Chondrocyte (in vitro differentiated cells): ENCODE data around the gene KRTAP3-1. TPM values are rescaled to one million over a fixed set of nuclear protein-coding genes. Genes with fewer than 3 reads are reported as not detected.

Source experiments
- DNase-seq: peaks from one replicate; pipeline ENCODE4 v3.0.0; 2021; ENCODE audit warnings: mixed read lengths, low spot score
- H3K27ac Mint-ChIP-seq: one replicate; pipeline ENCODE4 v1.8.0; 2021; ENCODE audit warnings: mild to moderate bottlenecking, moderate library complexity, mixed read lengths; ENCODE audit not compliant: unreplicated experiment
- H3K27me3 Mint-ChIP-seq: 2 replicates; pipeline ENCODE4 v1.8.0; 2021; ENCODE audit warnings: low read depth, mixed read lengths
- H3K36me3 Mint-ChIP-seq: 2 replicates; pipeline ENCODE4 v1.8.0; 2021; ENCODE audit warnings: low read depth, mixed read lengths
- H3K4me1 Mint-ChIP-seq: 2 replicates; pipeline ENCODE4 v1.8.0; 2021; ENCODE audit warnings: low read depth, mild to moderate bottlenecking, mixed read lengths
- H3K4me3 Mint-ChIP-seq: one replicate; pipeline ENCODE4 v1.8.0; 2021; ENCODE audit warnings: mild to moderate bottlenecking, moderate library complexity, mixed read lengths; ENCODE audit not compliant: unreplicated experiment
- H3K9me3 Mint-ChIP-seq: 2 replicates; pipeline ENCODE4 v1.8.0; 2021; ENCODE audit warnings: low read depth, mixed read lengths
- total RNA-seq: library from RNA; stranded (reverse); gene quantifications from 3 replicates; pipeline ENCODE4 v1.2.1, GENCODE V29; 2021
- TF ChIP-seq, protein P1 (sequence below): fragments of 200-600 bp; sonication (generic); IDR thresholded peaks from 2 replicates; pipeline ENCODE4 v1.5.0; 2021; ENCODE audit warnings: antibody characterized with exemption, mild to moderate bottlenecking, moderate library complexity

Gene KRTAP3-1
- total RNA-seq, 1 donor from 2014 or later, result not detected

DNA sequence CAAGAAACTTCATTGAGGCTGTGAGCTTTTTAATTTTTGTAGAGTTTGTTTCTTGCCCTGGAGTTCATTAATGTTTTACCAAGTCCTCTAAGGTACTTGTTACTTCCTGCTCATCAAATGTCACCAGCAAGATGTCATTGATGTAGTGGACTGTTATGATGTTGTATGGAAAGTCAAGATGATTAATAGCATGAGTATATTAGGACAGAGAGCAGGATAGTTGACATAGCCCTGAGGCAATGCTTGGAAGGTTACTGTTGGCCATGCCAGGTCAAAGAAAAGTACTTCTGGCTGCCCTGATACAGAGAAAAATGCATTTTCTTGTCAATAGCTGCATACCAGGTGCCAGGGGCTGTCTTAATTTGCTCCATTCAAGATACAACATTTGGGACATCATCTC is 11.4 kb upstream of the KRTAP3-1 start:
- no peak for DNase-seq
- peaks cover 5% of the 10 kb centered on the region for H3K9me3 Mint-ChIP-seq
- H3K27me3 Mint-ChIP-seq, result no peaks in the 10 kb centered on the region
- TF ChIP-seq, protein P1, sequence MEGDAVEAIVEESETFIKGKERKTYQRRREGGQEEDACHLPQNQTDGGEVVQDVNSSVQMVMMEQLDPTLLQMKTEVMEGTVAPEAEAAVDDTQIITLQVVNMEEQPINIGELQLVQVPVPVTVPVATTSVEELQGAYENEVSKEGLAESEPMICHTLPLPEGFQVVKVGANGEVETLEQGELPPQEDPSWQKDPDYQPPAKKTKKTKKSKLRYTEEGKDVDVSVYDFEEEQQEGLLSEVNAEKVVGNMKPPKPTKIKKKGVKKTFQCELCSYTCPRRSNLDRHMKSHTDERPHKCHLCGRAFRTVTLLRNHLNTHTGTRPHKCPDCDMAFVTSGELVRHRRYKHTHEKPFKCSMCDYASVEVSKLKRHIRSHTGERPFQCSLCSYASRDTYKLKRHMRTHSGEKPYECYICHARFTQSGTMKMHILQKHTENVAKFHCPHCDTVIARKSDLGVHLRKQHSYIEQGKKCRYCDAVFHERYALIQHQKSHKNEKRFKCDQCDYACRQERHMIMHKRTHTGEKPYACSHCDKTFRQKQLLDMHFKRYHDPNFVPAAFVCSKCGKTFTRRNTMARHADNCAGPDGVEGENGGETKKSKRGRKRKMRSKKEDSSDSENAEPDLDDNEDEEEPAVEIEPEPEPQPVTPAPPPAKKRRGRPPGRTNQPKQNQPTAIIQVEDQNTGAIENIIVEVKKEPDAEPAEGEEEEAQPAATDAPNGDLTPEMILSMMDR, result no peak
- peaks cover 3% of the 10 kb centered on the region for H3K4me1 Mint-ChIP-seq
- no peak overlapping the region for H3K27ac Mint-ChIP-seq
- H3K4me3 Mint-ChIP-seq, result no peak overlapping the region
- no peaks in the 10 kb centered on the region for H3K36me3 Mint-ChIP-seq

DNA sequence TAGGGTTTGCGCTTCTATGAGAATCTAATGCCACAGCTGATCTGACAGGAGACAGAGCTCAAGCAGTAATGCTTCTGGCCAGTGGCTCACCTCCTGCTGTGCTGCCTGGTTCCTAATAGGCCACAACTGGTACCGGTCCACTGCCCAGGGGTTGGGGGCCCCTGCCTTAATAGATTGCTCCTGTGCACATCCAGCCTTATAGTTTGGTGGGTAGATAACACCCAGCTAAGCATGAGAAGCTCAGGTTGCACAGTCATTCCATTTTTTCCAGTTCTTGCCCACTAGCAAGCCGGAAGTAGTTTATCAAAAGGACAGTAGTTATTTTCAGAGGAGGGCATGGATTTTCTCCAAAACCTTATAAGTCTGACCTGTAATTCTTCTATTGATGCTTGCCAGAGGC is 10.5 kb upstream of the KRTAP3-1 start:
- Mint-ChIP-seq H3K9me3 (peaks cover 5% of the 10 kb centered on the region), H3K27ac (no peak overlapping the region), H3K36me3 (no peaks in the 10 kb centered on the region), H3K4me3 (no peak overlapping the region), H3K27me3 (no peaks in the 10 kb centered on the region), H3K4me1 (no peaks in the 10 kb centered on the region)
- no peak for DNase-seq
- TF ChIP-seq, protein P1, result no peak

DNA sequence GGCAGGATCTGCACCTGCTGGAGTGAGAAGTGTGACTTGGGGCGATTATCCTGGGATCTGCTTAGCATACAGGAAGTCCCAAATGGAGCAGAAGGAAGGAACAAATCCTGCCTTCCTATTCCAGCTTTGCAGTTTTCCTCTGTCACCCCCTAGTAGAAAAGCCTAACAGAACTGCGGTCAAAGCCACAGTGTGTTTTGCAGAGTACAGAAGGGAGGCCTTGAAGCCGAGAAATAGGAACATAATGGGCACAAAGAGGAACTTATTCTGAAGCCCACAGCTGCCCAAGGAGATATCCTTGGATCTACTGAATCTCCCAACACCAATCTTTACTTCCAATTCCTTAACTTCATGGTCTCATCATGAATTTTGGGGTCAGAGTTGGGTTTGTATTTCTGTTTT is 9.6 kb upstream of the KRTAP3-1 start:
- no peaks in the 10 kb centered on the region for H3K36me3 Mint-ChIP-seq
- H3K9me3 Mint-ChIP-seq, result peaks cover 5% of the 10 kb centered on the region
- H3K27me3 Mint-ChIP-seq, result no peaks in the 10 kb centered on the region
- peaks cover 2% of the 10 kb centered on the region for H3K4me1 Mint-ChIP-seq
- no peak for DNase-seq
- H3K4me3 Mint-ChIP-seq, result no peak overlapping the region
- H3K27ac Mint-ChIP-seq, result no peak overlapping the region
- TF ChIP-seq, protein P1, result no peak

DNA sequence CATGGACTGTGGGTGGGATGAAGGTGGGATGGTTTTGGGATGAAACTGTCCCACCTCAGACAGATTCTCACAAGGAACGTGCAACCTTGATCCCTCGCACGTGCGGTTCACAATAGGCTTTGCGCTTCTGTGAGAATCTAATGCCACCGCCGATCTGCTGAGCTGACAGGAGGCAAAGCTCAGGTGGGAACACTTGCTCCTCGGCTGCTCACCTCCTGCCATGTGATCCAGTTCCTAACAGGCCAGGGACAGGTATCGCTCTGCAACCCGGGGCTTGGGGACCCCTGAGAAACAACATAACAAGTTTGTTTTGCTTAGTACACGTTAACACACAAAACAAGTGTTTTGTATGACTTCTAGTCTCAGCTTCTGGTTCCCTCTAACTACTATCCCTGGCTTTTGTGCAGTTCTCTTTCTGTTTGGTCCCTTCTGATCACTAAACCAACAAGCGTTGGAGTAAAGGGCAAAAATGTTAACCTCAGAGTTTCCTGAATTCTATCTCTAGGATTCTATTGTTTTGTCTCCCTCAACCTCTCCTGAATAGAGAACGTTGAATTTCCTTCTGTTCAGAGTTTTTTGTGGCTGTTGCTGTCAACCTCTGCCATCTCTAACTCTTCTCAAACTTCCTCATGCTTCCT is 7.8 kb upstream of the KRTAP3-1 start:
- Mint-ChIP-seq H3K4me1 (peaks cover 4% of the 10 kb centered on the region), H3K27ac (no peak overlapping the region), H3K9me3 (peaks cover 5% of the 10 kb centered on the region), H3K36me3 (no peaks in the 10 kb centered on the region), H3K4me3 (no peak overlapping the region), H3K27me3 (no peaks in the 10 kb centered on the region)
- TF ChIP-seq, protein P1, result no peak
- no peak for DNase-seq

DNA sequence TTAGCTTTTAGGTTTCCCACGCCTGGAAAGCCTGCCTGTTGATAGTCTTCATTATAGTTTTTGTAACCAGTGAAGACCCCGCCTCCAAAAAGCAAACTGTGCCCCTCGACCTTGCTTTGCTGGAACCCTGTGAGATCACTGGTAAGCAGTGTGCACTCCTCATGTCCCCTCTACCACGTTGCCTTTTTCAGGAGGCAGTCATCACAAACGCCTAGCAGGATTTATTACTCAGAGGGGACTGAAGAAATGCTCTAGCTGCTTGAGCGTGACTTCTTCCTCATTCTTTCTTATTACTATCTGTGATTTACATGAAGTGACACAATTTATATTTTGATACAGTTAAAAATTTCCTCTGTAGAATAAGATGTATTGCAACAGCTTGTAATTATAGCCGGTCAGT is 6.5 kb upstream of the KRTAP3-1 start:
- DNase-seq, result no peak
- Mint-ChIP-seq H3K36me3 (no peaks in the 10 kb centered on the region), H3K27me3 (no peaks in the 10 kb centered on the region), H3K4me1 (peaks cover 4% of the 10 kb centered on the region), H3K4me3 (no peak overlapping the region), H3K9me3 (no peaks in the 10 kb centered on the region), H3K27ac (no peak overlapping the region)
- TF ChIP-seq, protein P1, result no peak
